ENCODE measurements around the gene JARID2. TPM values are rescaled to one million over a fixed set of nuclear protein-coding genes. Genes with fewer than 3 reads are reported as not detected.
A peak's percentile ranks its signal among the peaks of the same experiment; 100 is the strongest.

Gene JARID2
- total and polyA plus RNA-seq, 7 experiments from 2014 or later, result 6.9 to 39.6 (median 24.1) TPM

DNA sequence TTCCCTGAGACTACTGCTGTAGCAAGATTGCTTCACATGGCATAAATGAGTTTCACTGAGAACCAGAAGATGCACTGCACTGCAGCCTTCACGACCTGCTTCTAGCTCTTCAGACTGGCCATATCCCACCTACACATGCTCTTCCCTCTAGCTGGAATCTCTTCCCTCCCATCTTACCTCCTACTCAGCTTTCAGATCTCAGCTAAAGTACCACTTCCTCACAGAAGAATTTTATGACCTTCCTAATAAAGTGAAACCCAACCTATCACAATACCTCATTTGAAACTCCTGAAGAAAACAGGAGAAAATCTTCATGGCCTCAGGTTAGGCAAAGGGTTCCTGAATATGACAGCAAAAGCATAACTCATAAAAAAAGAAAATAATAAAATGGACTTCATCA lies 317.1 kb downstream of the JARID2 start:
- Mint-ChIP-seq H3K4me3 (no peak overlapping the region), H3K4me1 (peaks cover under 1 to 19% (median 5%) of the 10 kb centered on the region in 7 donors), H3K36me3 (peaks cover 2 to 28% (median 11%) of the 10 kb centered on the region in 5 donors), H3K9me3 (no peaks in the 10 kb centered on the region), H3K27ac (no peak overlapping the region), H3K27me3 (no peaks in the 10 kb centered on the region)
- DNase-seq (no peak), ATAC-seq (no peak)
- H3K9me3 ChIP-seq (ENCODE audit: control insufficient read depth in 2 of 3, low read length in 3 of 3), result no peaks in the 10 kb centered on the region
- no peak overlapping the region for H3K27ac ChIP-seq (ENCODE audit: low read depth, low read length)
- no peaks in the 10 kb centered on the region for H3K36me3 ChIP-seq (ENCODE audit: control insufficient read depth in 2 of 3, insufficient read depth in 3 of 3, low read length in 3 of 3)
- no peaks in the 10 kb centered on the region for H3K4me1 ChIP-seq (ENCODE audit: control insufficient read depth in 2 of 2, insufficient read depth in 2 of 2, low read length in 2 of 2)
- POLR2A ChIA-PET, result no interaction called here
- H3K27me3 ChIP-seq (ENCODE audit: control insufficient read depth in 2 of 2, insufficient read depth in 2 of 2, low read length in 2 of 2), result no peaks in the 10 kb centered on the region
- intact Hi-C loops (cut with micrococcal nuclease), result no loop called here
- CTCF ChIA-PET, result no interaction called here
- no peak overlapping the region for H3K4me3 ChIP-seq (ENCODE audit: low read length)

- H3K4me1 Mint-ChIP-seq, result peaks cover 0 to 24% (median 5%) of the 10 kb centered on the region in 7 donors
- DNase-seq, result no peak
- no peak for ATAC-seq
- POLR2A ChIA-PET, result no interaction called here
- CTCF ChIA-PET, result interaction anchor here (0.6 kb wide), 1 partner anchor 1358 kb away, joined by 3 read pairs; no protein-coding TSS in a partner anchor
- no peaks in the 10 kb centered on the region for H3K27me3 ChIP-seq (ENCODE audit: control insufficient read depth in 2 of 2, insufficient read depth in 2 of 2, low read length in 2 of 2)
- peak overlapping the region in 1 of 10 donors; percentile 0 for H3K4me3 Mint-ChIP-seq
- H3K9me3 Mint-ChIP-seq, result no peaks in the 10 kb centered on the region
- H3K27ac Mint-ChIP-seq, result peak overlapping the region in 1 of 9 donors; percentile 13
- H3K4me1 ChIP-seq (ENCODE audit: control insufficient read depth in 2 of 2, insufficient read depth in 2 of 2, low read length in 2 of 2), result no peaks in the 10 kb centered on the region
- no peaks in the 10 kb centered on the region for H3K9me3 ChIP-seq (ENCODE audit: control insufficient read depth in 2 of 3, low read length in 3 of 3)
- H3K4me3 ChIP-seq (ENCODE audit: low read length), result no peak overlapping the region
- no peaks in the 10 kb centered on the region for H3K27me3 Mint-ChIP-seq
- peaks cover 0 to 42% (median 32%) of the 10 kb centered on the region in 5 donors for H3K36me3 Mint-ChIP-seq
- H3K27ac ChIP-seq (ENCODE audit: low read depth, low read length), result no peak overlapping the region
- peaks cover 0 to 3% (median 0%) of the 10 kb centered on the region in 3 experiments for H3K36me3 ChIP-seq (ENCODE audit: control insufficient read depth in 2 of 3, insufficient read depth in 3 of 3, low read length in 3 of 3)
- intact Hi-C loops (cut with micrococcal nuclease), result no loop called here
Observed at GRCh38 chr6:15569035-15569995, 323.4 kb downstream of the JARID2 start.

- H3K9me3 Mint-ChIP-seq, result no peaks in the 10 kb centered on the region
- Histone ChIP-seq H3K4me1 (ENCODE audit: control insufficient read depth in 2 of 2, insufficient read depth in 2 of 2, low read length in 2 of 2) (no peaks in the 10 kb centered on the region), H3K27ac (ENCODE audit: low read depth, low read length) (no peak overlapping the region), H3K9me3 (ENCODE audit: control insufficient read depth in 2 of 3, low read length in 3 of 3) (no peaks in the 10 kb centered on the region), H3K4me3 (ENCODE audit: low read length) (no peak overlapping the region), H3K36me3 (ENCODE audit: control insufficient read depth in 2 of 3, insufficient read depth in 3 of 3, low read length in 3 of 3) (peaks cover 0 to 3% (median 0%) of the 10 kb centered on the region in 3 experiments), H3K27me3 (ENCODE audit: control insufficient read depth in 2 of 2, insufficient read depth in 2 of 2, low read length in 2 of 2) (no peaks in the 10 kb centered on the region)
- no peak for ATAC-seq
- H3K27ac Mint-ChIP-seq, result peak overlapping the region in 1 of 9 donors; percentile 34
- H3K36me3 Mint-ChIP-seq, result peaks cover 0 to 48% (median 34%) of the 10 kb centered on the region in 5 donors
- H3K4me1 Mint-ChIP-seq, result peaks cover 0 to 24% (median 6%) of the 10 kb centered on the region in 7 donors
- intact Hi-C loops (cut with micrococcal nuclease), result no loop called here
- CTCF ChIA-PET, result no interaction called here
- DNase-seq, result no peak
- H3K27me3 Mint-ChIP-seq, result no peaks in the 10 kb centered on the region
- H3K4me3 Mint-ChIP-seq, result no peak overlapping the region
- POLR2A ChIA-PET, result no interaction called here
Observed at GRCh38 chr6:15570171-15570570, 324.3 kb downstream of the JARID2 start.
